GM12878 (cell line): ENCODE results near the gene LRP3.

Experiments
- MXI1 ChIP-seq: fragments of 150-350 bp; IDR thresholded peaks from 2 replicates; pipeline ENCODE4 v1.6.1; 2011; ENCODE audit warnings: low read depth, mild to moderate bottlenecking, inconsistent platforms, low read length, improper control_type of control experiment
- TF ChIP-seq, protein P1 (sequence below): IDR thresholded peaks from 2 replicates; pipeline ENCODE4 v1.6.1; 2011; ENCODE audit warnings: mild to moderate bottlenecking, low read depth, low read length, moderate library complexity; ENCODE audit not compliant: insufficient replicate concordance
- TF ChIP-seq, protein P2 (sequence below): fragments of 450-650 bp; IDR thresholded peaks from 2 replicates; pipeline ENCODE4 v1.6.1; 2017; ENCODE audit warnings: mild to moderate bottlenecking, low read depth, inconsistent platforms; ENCODE audit not compliant: poor library complexity, severe bottlenecking

DNA sequence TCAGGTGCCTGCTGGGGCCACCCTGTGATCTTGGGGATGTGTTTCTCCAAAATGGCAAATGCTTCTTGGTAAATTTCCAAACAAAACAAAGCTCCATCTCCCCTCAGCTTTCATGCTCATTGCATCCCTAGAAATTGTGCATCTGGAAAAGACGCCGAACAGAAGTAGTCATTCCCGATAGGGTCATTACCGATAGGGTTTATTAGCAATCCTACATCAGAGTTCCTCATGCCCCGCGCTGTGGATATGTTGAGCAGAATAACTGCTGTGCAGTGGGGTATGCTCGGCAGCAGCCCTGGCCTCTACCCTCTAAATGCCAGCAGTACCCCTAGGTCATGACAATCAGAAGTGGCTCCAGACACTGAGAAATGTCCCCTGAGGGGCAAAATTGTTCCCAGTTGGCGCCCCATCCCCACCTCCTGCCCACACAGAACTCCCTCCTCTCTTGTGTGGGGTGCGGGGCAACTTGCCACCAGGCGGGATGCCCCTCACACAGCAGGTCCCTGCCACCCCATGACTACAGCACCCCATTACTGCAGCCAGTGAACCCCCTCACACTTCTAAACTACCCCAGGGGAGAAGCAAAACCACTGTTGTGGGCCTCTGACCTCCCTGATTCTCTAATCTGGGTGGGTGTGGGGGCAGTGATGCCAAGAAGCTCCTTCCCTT lies 44.5 kb downstream of the LRP3 start:
- TF ChIP-seq, protein P1, sequence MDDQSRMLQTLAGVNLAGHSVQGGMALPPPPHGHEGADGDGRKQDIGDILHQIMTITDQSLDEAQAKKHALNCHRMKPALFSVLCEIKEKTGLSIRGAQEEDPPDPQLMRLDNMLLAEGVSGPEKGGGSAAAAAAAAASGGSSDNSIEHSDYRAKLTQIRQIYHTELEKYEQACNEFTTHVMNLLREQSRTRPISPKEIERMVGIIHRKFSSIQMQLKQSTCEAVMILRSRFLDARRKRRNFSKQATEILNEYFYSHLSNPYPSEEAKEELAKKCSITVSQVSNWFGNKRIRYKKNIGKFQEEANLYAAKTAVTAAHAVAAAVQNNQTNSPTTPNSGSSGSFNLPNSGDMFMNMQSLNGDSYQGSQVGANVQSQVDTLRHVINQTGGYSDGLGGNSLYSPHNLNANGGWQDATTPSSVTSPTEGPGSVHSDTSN = no peak
- no peak for TF ChIP-seq MXI1
- TF ChIP-seq, protein P2, sequence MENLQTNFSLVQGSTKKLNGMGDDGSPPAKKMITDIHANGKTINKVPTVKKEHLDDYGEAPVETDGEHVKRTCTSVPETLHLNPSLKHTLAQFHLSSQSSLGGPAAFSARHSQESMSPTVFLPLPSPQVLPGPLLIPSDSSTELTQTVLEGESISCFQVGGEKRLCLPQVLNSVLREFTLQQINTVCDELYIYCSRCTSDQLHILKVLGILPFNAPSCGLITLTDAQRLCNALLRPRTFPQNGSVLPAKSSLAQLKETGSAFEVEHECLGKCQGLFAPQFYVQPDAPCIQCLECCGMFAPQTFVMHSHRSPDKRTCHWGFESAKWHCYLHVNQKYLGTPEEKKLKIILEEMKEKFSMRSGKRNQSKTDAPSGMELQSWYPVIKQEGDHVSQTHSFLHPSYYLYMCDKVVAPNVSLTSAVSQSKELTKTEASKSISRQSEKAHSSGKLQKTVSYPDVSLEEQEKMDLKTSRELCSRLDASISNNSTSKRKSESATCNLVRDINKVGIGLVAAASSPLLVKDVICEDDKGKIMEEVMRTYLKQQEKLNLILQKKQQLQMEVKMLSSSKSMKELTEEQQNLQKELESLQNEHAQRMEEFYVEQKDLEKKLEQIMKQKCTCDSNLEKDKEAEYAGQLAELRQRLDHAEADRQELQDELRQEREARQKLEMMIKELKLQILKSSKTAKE = no peak
